GM18907 (cell line): Measurements from ENCODE around the gene NLRP4.
"Not testable (repeated sequence)": the region's sequence is repeated elsewhere in the genome, so short reads cannot be mapped to it uniquely, and the experiment has no call there.

Source experiments
- ATAC-seq: cut with Tn5 transposase; IDR thresholded peaks from one replicate; pipeline ENCODE4 v1.9.1; 2021; ENCODE audit warnings: mild to moderate bottlenecking, moderate library complexity; ENCODE audit not compliant: unreplicated experiment

The NLRP4 gene

GRCh38 chr19:55882626-55883025, 46.3 kb downstream of the NLRP4 start:
- ATAC-seq: no peak

DNA sequence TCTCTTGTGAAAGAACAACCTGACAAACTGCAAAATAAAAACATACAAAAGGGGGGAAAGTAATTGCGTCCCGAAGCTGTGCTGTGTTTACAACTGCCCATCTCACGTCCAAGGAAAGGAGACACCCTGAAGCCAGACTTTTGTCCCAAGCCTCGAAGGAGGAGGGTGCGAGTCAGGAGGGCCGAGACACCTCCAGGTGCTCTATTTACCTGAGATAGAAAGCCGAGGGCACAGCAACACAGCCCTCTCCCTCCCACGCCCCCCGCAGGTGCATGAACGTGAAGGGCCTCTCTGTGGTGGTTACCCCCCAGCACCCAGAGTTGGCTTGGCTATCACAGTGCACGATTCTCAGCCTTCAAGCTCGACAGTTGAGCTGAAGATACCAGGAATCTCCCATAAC, 62.6 kb downstream of the NLRP4 start:
- ATAC-seq: no peak

- no peak for ATAC-seq
These were observed 65.2 kb downstream of the NLRP4 start for GRCh38 chr19:55901369-55902079.

DNA sequence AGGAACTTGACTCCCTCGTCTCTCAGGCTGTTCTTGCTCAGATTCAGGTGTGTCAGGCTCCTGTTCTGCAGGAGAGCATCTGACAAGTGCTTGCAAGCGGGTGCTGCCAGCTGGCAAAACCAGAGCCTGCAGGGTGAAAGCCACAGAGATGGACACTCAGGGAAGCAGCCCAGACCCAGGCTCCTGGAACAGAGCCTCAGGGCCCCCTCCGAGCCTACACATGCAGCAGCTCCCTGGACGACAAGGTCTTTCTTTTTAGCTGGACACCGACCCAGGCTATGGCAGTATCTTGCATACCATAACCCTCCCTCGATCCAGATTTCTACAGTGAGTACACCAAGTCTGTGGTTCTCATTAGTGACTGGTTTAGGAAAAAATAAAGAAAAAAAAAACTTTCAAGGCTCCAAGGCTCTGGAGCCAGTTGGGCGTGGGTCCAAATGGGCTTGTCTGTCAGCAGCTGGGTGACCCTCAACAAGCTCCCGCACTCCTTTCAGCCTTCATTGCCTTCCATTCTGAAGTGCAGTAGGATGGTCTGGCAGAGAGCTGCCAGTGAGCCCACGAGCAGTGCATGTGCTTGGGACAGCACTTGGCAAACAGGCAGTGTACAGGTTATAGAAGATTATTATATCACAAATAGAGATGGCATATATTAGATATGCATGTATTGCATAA, 65.9 kb downstream of the NLRP4 start:
- ATAC-seq: no peak

DNA sequence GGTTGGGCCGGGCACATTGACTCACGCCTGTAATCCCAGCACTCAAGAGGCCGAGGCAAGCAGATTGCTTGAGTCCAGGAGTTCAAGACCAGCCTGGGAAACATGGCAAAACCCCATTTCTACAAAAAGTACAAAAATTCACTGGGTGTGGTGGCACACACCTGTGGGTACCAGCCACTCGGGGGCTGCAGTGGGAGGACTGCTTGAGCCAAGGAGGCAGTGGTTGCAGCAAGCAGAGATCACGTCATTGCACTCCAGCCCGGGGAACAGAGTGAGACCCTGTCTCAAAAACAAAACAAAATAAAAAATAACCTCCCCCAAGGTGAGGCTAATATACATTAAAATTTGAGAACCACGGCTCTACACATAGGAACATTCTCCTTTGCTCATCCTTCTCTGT, 70.9 kb downstream of the NLRP4 start:
- ATAC-seq: no peak

GRCh38 chr19:55907746-55908145, 71.4 kb downstream of the NLRP4 start:
- ATAC-seq: no peak

GRCh38 chr19:55909801-55910200, 73.5 kb downstream of the NLRP4 start:
- ATAC-seq: no peak

DNA sequence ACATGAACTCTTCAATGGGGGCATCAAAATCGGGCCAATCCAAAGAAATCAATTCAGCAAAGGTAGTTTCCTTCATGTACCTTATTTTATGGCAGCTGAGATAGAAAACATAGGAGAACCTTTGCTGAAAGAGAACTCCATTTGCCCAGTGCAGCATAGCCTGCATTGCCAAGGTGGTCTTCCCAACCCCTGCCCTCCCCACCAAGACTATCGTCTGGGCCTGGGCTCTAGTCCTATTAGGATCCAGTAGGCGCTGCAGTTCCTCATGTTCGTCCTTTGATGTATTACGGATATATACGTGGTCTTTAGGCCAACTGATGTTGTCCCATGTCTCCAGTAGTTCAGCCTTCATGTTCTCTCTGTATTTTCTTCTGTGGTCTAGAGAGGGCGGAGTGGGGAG, 76.6 kb downstream of the NLRP4 start:
- no peak for ATAC-seq

DNA sequence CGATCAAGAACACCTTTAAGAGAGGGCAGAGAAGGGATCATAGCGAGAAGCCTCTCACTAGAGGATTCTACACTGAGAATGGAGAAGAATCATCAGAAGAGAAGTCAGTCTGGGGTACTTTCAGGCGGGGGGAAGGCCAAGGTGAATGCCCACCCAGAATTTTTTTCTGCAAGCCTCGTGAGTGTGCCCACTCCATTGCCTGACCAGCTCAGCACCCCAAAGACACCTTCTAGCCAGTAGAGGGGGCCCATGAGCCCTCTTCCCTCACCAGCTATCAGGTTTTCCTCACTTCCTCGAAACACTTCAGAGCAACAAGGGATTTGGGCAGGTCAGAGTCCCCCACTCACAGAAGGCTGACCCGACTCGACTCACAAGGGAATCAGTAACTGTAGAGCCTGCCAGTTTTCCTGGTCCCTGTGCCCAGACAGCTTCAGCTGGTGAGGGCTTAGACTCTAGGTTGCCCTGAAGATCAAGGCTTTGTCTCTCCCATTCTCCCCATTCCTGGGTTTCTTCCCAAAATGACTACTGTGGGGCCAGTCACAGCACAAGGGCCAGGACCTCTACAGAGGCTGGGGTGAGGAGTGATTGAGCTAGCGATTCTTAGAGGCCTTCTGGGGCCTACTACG, 77.4 kb downstream of the NLRP4 start:
- ATAC-seq: no peak

DNA sequence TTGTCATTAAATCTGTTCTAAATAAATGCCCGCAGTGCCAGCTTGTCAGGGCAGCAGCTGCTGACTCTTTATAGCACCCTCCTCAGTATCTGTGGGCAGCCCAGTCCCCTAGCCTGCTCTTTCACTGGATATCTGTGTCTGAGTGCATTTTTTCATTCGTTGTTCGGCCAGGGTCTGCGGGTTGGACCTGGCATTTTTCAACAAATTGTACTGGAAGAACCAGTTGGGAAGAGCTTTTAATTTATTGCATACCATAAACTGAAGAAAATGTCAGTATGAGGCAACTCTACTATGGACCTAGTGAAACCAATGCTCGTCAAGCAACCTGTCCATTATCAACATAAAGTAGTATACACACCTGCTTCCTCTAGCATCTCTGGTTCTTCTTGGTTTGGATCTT, 87.2 kb downstream of the NLRP4 start:
- ATAC-seq: no peak

DNA sequence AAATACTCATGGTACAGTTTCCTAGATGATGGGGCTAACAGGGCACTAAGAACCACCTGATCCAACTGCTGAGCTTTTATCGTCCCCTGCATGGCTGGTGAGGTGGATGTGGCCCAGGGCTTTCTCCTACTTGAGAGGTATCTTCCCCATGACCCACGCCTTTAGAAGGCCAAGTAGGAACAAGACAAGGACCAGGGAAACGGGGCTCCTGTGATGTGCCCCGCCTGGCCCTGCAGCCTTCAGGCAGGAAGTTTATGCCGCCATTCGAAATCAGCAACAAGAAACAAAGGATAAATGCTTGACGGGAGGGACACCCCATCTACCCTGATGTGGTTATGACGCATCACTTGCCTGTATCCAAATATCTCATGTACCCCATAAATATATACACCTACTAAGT, 91.7 kb downstream of the NLRP4 start:
- ATAC-seq: no peak

GRCh38 chr19:55929258-55929657, 92.9 kb downstream of the NLRP4 start:
- ATAC-seq: not testable (repeated sequence)

DNA sequence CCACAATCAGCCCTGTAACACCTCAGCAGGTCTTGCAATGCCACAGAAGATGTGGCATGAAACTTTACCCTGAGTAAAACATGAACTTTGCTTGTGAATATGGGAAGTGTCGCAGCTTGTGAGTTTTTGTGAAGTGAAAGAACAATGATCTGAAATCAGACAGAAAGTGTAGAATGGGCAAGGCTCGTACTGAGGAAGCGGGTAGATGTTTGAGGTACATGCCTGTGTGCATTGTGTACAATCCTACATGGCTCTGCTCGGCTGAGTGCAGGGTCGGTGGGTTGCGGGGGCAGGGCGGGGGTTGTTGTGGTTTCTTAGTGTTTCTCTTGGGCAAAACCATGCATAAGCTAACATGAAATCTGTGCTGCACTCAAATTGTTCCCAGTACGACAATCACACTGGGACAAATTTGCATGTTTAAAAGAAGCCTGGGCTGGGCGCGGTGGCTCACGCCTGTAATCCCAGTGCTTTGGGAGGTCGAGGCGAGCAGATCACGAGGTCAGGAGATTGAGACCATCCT, 94.7 kb downstream of the NLRP4 start:
- ATAC-seq: no peak
